ENCODE data around the gene TNNT3. TPM values are rescaled to one million over a fixed set of nuclear protein-coding genes. Genes with fewer than 3 reads are reported as not detected.
"Not testable (repeated sequence)": the region's sequence is repeated elsewhere in the genome, so short reads cannot be mapped to it uniquely, and the experiment has no call there.

Gene TNNT3
- total and polyA plus RNA-seq, 2 donors from 2014 or later = 0.60 TPM; not detected in 1

- intact Hi-C loops (cut with DNase I) = no loop called here
- DNase-seq = peak in 2 of 5 donors; percentile 66 to 78
- no peak for TF ChIP-seq CTCF (IDR thresholded peaks at IDR 0.05; ENCODE audit: borderline replicate concordance, extremely low read depth, insufficient read depth)
- FAIRE-seq = no peak
- no peaks in the 10 kb centered on the region for H3K36me3 ChIP-seq (ENCODE audit: control insufficient read depth in 2 of 3, insufficient read depth in 3 of 3, low read length in 3 of 3)
- no peak overlapping the region for H3K27ac ChIP-seq (ENCODE audit: low read depth in 2 of 2, low read length in 2 of 2)
- H3K4me3 ChIP-seq (ENCODE audit: low read length in 3 of 3) = no peak overlapping the region
- H3K27me3 ChIP-seq (ENCODE audit: control insufficient read depth, insufficient read depth, low read length) = no peaks in the 10 kb centered on the region
- no peaks in the 10 kb centered on the region for H3K9me3 ChIP-seq (ENCODE audit: control insufficient read depth in 2 of 3, insufficient read depth in 1 of 3, low read length in 3 of 3)
- H3K9ac ChIP-seq (ENCODE audit: low read length in 3 of 3) = no peak overlapping the region
- H3K4me1 ChIP-seq (ENCODE audit: control insufficient read depth in 2 of 3, insufficient read depth in 2 of 3, low read depth in 1 of 3, low read length in 3 of 3) = no peaks in the 10 kb centered on the region
These were observed 44.2 kb upstream of the TNNT3 start for GRCh38 chr11:1875093-1875850.

- H3K4me1 ChIP-seq (ENCODE audit: control insufficient read depth in 2 of 3, insufficient read depth in 2 of 3, low read depth in 1 of 3, low read length in 3 of 3); FAIRE-seq; H3K9me3 ChIP-seq (ENCODE audit: control insufficient read depth in 2 of 3, insufficient read depth in 1 of 3, low read length in 3 of 3); intact Hi-C loops (cut with DNase I); H3K9ac ChIP-seq (ENCODE audit: low read length in 3 of 3); H3K36me3 ChIP-seq (ENCODE audit: control insufficient read depth in 2 of 3, insufficient read depth in 3 of 3, low read length in 3 of 3); DNase-seq; H3K27me3 ChIP-seq (ENCODE audit: control insufficient read depth, insufficient read depth, low read length); H3K4me3 ChIP-seq (ENCODE audit: low read length in 3 of 3); H3K27ac ChIP-seq (ENCODE audit: low read depth in 2 of 2, low read length in 2 of 2): not testable (repeated sequence)
These were observed 43.6 kb upstream of the TNNT3 start for GRCh38 chr11:1875851-1876301.

GRCh38 chr11:1876361-1877063, 43.0 kb upstream of the TNNT3 start:
- peak; percentile 20 for TF ChIP-seq CTCF (IDR thresholded peaks at IDR 0.05; ENCODE audit: borderline replicate concordance, extremely low read depth, insufficient read depth)
- no peak overlapping the region for H3K4me3 ChIP-seq (ENCODE audit: low read length in 3 of 3)
- no peak overlapping the region for H3K27ac ChIP-seq (ENCODE audit: low read depth in 2 of 2, low read length in 2 of 2)

More at GRCh38 chr11:1876361-1877063, 43.0 kb upstream of the TNNT3 start:
- Histone ChIP-seq H3K27me3 (ENCODE audit: control insufficient read depth, insufficient read depth, low read length) (no peaks in the 10 kb centered on the region), H3K4me1 (ENCODE audit: control insufficient read depth in 2 of 3, insufficient read depth in 2 of 3, low read depth in 1 of 3, low read length in 3 of 3) (no peaks in the 10 kb centered on the region), H3K9me3 (ENCODE audit: control insufficient read depth in 2 of 3, insufficient read depth in 1 of 3, low read length in 3 of 3) (no peaks in the 10 kb centered on the region), H3K9ac (ENCODE audit: low read length in 3 of 3) (no peak overlapping the region), H3K36me3 (ENCODE audit: control insufficient read depth in 2 of 3, insufficient read depth in 3 of 3, low read length in 3 of 3) (no peaks in the 10 kb centered on the region)
- intact Hi-C loops (cut with DNase I) = no loop called here
- no peak for FAIRE-seq
- DNase-seq = peak in 4 of 5 donors; percentile 45 to 81 (median 69)

Data from kidney (tissue), 14 donors.